ENCODE results near the gene CHKB.
"Not testable (repeated sequence)": the region's sequence is repeated elsewhere in the genome, so short reads cannot be mapped to it uniquely, and the experiment has no call there.

CHKB gene

DNA sequence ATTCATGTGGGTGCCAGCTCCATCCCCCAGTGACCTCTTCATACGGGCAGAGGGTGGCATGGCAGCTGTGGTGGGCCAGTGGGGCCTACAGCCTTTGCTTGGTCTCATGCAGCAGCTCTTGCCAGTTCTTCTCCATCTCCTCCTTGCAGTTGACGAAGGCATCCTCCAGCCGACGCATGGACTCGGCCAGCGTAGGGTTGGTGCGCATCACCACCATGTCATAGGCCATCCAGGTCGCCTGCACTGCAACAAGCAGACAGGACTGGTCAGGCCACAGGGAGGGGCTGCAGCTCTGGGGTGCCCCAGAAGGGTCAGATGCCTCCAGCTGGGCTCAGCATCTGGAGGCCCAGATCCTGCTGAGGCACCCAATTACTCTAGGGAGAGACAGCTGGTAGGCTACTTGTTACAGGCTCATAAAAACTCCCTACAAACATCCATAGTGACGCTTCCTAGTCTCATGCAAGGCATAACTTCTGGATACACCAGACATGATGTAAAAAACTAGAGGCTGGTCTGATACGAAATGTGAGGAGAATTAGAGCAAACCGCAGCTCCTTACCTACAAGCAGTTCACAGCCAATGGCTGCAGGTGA, 31.4 kb downstream of the CHKB start:
- in situ Hi-C loops (cut with MboI; ENCODE audit: low sequenced_read_pairs), result no loop called here

DNA sequence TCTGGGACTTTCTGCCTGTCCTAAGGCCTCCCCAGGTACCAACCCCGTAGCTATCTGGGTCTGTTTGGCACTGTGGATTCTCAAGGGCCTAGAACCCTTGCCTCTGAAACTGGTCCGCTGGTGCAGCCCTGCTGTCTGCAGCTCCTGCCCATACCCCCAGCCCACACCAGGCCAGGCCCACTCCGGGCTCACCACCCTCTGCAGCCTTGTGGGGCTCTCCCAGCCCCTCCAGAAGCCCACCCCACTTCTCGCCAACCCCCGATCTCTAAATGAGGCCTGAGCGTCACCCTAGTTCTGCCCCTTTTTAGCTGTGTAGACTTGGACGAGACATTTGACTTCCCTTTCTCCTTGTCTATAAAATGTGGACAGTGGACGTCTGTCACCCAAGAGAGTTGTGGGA, 32.3 kb downstream of the CHKB start:
- in situ Hi-C loops (cut with MboI; ENCODE audit: low sequenced_read_pairs), result no loop called here

- in situ Hi-C loops (cut with MboI; ENCODE audit: low sequenced_read_pairs), result no loop called here
These were observed 33.5 kb downstream of the CHKB start for GRCh38 chr22:50548921-50549790.

GRCh38 chr22:50548040-50548920, 34.4 kb downstream of the CHKB start:
- in situ Hi-C loops (cut with MboI; ENCODE audit: low sequenced_read_pairs), result no loop called here

- in situ Hi-C loops (cut with MboI; ENCODE audit: low sequenced_read_pairs), result no loop called here
These were observed 35.2 kb downstream of the CHKB start for GRCh38 chr22:50547263-50547985.

- in situ Hi-C loops (cut with MboI; ENCODE audit: low sequenced_read_pairs), result no loop called here
These were observed 36.1 kb downstream of the CHKB start for GRCh38 chr22:50546326-50547262.

GRCh38 chr22:50545522-50546325, 36.9 kb downstream of the CHKB start, which contains the start of gene KLHDC7B:
Gene KLHDC7B (plus strand): TSS chr22:50545899. CDS start chr22:50546244, 345 bp downstream.
- in situ Hi-C loops (cut with MboI; ENCODE audit: low sequenced_read_pairs), result no loop called here

DNA sequence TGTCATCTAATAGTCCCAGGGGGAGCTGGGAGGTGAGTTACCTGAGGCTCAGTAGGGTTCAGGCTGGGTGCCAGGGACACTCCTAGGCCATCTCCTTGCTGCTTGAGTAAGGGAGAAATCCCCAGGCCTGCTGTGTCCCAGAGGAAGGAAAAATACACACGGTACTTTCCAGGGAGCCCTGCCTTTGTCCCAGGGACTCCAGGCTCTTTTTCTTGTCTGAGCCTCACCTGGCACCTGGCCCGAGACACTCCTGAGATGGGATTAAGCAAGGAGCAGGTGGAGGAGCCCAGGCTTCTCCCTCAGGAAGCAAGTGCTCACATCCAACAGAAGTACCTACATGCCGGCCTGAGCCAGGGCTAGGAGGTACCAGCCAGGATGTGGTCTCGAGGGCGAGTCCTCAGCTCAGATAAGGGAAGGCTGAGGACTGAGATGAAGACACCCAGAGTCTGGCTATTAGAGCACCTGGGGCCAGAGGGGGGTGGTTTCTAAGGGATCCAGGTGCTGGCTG, 37.8 kb downstream of the CHKB start:
- in situ Hi-C loops (cut with MboI; ENCODE audit: low sequenced_read_pairs), result no loop called here

- in situ Hi-C loops (cut with MboI; ENCODE audit: low sequenced_read_pairs), result no loop called here
These were observed 38.4 kb downstream of the CHKB start for GRCh38 chr22:50544078-50544745.

DNA sequence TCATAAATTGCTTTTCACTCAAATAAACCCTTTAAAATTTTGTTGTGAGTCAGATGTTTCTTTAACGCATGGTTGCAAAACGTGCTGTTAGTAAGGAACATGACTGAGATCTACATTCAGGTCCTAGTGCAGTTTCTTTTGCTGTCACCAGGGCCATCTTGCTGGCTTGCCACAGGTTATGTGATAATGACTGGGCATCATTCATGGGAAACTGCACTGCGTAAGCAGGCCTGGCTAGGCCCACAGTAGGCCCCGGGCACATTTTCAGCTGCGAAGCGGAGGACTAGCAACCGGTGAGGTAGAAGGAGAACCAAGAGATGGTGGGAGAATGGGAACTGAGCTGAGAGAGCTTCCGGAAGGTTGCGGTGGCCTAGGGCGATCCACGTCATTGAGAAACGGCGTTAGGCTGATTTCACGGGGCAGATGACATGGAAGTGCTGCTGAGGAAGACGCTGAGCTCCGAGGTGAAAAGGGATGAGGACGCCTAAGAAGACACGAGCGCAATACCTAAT, 40.2 kb downstream of the CHKB start:
- in situ Hi-C loops (cut with MboI; ENCODE audit: low sequenced_read_pairs), result no loop called here

- in situ Hi-C loops (cut with MboI; ENCODE audit: low sequenced_read_pairs), result not testable (repeated sequence)
These were observed 41.0 kb downstream of the CHKB start for GRCh38 chr22:50541667-50542026.

GRCh38 chr22:50540381-50540780, 42.3 kb downstream of the CHKB start:
- in situ Hi-C loops (cut with MboI; ENCODE audit: low sequenced_read_pairs), result no loop called here

DNA sequence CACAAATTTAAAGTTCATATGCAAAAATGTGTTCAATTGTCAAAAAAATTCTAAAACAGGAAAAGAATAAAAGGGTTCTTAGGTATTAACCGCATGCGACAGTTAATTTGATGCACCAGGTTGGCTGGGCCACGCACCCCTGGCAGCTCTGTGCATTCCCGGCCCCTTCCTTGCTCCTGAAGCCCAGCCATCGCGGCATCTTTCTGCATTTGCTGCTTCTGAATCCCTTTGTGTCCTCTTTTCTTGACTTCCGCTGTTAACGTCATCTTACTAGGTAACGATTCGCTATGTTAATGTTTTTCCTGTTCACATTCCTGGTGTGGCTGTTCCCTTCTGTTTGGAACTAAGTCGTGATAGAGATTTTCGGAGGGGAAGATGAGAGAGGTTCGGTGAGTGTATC, 44.9 kb downstream of the CHKB start:
- in situ Hi-C loops (cut with MboI; ENCODE audit: low sequenced_read_pairs), result no loop called here

GRCh38 chr22:50536226-50536625, 46.4 kb downstream of the CHKB start:
- in situ Hi-C loops (cut with MboI; ENCODE audit: low sequenced_read_pairs), result no loop called here

GRCh38 chr22:50535113-50535512, 47.5 kb downstream of the CHKB start:
- in situ Hi-C loops (cut with MboI; ENCODE audit: low sequenced_read_pairs), result no loop called here

- in situ Hi-C loops (cut with MboI; ENCODE audit: low sequenced_read_pairs), result not testable (repeated sequence)
These were observed 48.6 kb downstream of the CHKB start for GRCh38 chr22:50533856-50534711.
